ENCODE results near the gene UBASH3A. TPM values are rescaled to one million over a fixed set of nuclear protein-coding genes. Genes with fewer than 3 reads are reported as not detected.

UBASH3A gene
- total RNA-seq, 1 donor from 2014 or later, result not detected

GRCh38 chr21:42376338-42376982, 27.2 kb upstream of the UBASH3A start:
- TF ChIP-seq CTCF (IDR thresholded peaks at IDR 0.05; ENCODE audit: partially characterized antibody, unreplicated experiment), result no peak
- Mint-ChIP-seq H3K27ac (ENCODE audit: unreplicated experiment) (no peak overlapping the region), H3K4me1 (ENCODE audit: low read depth, unreplicated experiment) (peaks cover 3% of the 10 kb centered on the region), H3K36me3 (ENCODE audit: unreplicated experiment) (peaks cover 3% of the 10 kb centered on the region), H3K9me3 (ENCODE audit: unreplicated experiment) (peaks cover 1% of the 10 kb centered on the region), H3K27me3 (ENCODE audit: unreplicated experiment) (peaks cover 6% of the 10 kb centered on the region), H3K4me3 (ENCODE audit: unreplicated experiment) (no peak overlapping the region)
- no peak for DNase-seq

- Mint-ChIP-seq H3K4me3 (ENCODE audit: unreplicated experiment) (no peak overlapping the region), H3K9me3 (ENCODE audit: unreplicated experiment) (peaks cover 1% of the 10 kb centered on the region), H3K27ac (ENCODE audit: unreplicated experiment) (no peak overlapping the region), H3K27me3 (ENCODE audit: unreplicated experiment) (peaks cover 6% of the 10 kb centered on the region), H3K36me3 (ENCODE audit: unreplicated experiment) (peaks cover 3% of the 10 kb centered on the region), H3K4me1 (ENCODE audit: low read depth, unreplicated experiment) (no peaks in the 10 kb centered on the region)
- no peak for DNase-seq
- no peak for TF ChIP-seq CTCF (IDR thresholded peaks at IDR 0.05; ENCODE audit: partially characterized antibody, unreplicated experiment)
These were observed 26.3 kb upstream of the UBASH3A start for GRCh38 chr21:42377211-42377950.

- H3K27me3 Mint-ChIP-seq (ENCODE audit: unreplicated experiment), result peaks cover 5% of the 10 kb centered on the region
- H3K27ac Mint-ChIP-seq (ENCODE audit: unreplicated experiment), result no peak overlapping the region
- no peak for DNase-seq
- no peak for TF ChIP-seq CTCF (IDR thresholded peaks at IDR 0.05; ENCODE audit: partially characterized antibody, unreplicated experiment)
- no peak overlapping the region for H3K4me3 Mint-ChIP-seq (ENCODE audit: unreplicated experiment)
- H3K4me1 Mint-ChIP-seq (ENCODE audit: low read depth, unreplicated experiment), result no peaks in the 10 kb centered on the region
- peaks cover 1% of the 10 kb centered on the region for H3K9me3 Mint-ChIP-seq (ENCODE audit: unreplicated experiment)
- H3K36me3 Mint-ChIP-seq (ENCODE audit: unreplicated experiment), result peaks cover 7% of the 10 kb centered on the region
These were observed 25.8 kb upstream of the UBASH3A start for GRCh38 chr21:42377951-42378340.

GRCh38 chr21:42378418-42378817, 25.3 kb upstream of the UBASH3A start:
- Mint-ChIP-seq H3K9me3 (ENCODE audit: unreplicated experiment) (peaks cover 1% of the 10 kb centered on the region), H3K27ac (ENCODE audit: unreplicated experiment) (no peak overlapping the region), H3K4me3 (ENCODE audit: unreplicated experiment) (no peak overlapping the region), H3K27me3 (ENCODE audit: unreplicated experiment) (peaks cover 3% of the 10 kb centered on the region), H3K4me1 (ENCODE audit: low read depth, unreplicated experiment) (no peaks in the 10 kb centered on the region), H3K36me3 (ENCODE audit: unreplicated experiment) (peaks cover 7% of the 10 kb centered on the region)
- no peak for TF ChIP-seq CTCF (IDR thresholded peaks at IDR 0.05; ENCODE audit: partially characterized antibody, unreplicated experiment)
- no peak for DNase-seq
